ENCODE data around the gene FAIM2.

Gene FAIM2

GRCh38 chr12:49916129-49916919, 12.6 kb upstream of the FAIM2 start:
- no peak for DNase-seq

DNA sequence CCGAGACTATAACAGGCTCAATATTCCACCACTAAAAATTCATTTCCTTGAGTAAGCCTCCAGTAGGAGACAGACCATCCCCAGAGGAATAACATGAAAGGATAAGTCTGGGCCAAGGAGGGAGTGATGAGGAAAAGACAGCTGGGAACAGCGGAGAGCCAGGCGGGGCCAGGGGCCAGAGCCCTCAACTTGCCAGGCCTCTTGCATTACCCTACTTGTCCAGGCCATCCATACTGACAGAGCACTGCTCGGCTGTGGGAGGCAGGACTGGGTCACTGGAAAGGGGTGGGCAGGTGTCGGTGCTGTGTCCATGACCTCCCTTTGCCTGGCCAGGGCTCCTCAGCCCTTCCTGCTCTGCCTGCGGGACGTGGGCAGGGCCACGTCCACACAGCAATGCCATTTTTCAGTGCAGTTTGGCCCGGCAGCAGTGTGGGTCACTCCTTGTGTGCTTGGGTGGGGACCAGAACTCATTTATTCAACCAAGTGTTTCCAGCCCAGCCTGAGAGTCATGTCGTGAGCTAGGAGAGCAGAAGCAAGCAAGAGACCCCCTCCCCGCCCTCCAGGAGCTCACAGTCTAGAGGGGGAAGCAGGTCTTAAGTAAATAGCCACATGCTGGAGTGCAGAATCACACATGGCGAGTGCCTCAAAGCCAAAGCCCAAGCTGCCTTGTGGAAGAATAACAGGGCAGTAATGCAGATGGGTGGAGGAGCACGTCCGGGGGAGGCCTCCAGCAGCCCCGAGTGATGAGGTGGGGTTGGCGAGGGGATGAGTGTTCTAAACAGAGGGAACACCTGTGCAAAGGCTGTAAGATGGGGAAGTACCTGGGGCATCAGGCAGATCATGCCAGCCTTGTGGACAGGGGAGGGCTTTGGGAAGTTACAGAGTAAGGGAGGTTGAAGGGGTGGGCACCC, 8.9 kb upstream of the FAIM2 start:
- DNase-seq = no peak

DNA sequence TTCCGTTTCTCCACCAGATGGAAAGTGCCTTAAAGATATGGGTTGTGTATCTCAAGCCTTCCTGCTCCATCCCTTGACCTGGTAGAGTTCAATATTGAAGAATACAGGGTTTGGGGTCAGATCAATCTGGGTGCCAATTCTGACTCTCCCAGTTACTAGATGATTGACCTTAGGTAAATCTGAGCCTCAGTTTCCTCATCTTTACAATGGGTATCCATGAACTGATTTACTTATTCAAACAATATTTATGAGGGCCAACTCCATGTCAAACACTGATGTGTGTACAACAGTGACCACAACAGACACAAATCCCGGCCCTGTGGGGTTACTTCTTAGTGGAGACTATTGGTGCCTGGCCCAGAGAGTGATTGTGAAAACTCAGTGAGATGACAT, 7.5 kb upstream of the FAIM2 start:
- no peak for DNase-seq

- no peak for DNase-seq
Observed at GRCh38 chr12:49910331-49911212, 6.9 kb upstream of the FAIM2 start.

- no peak for DNase-seq
Observed at GRCh38 chr12:49909826-49910225, 6.1 kb upstream of the FAIM2 start.

DNA sequence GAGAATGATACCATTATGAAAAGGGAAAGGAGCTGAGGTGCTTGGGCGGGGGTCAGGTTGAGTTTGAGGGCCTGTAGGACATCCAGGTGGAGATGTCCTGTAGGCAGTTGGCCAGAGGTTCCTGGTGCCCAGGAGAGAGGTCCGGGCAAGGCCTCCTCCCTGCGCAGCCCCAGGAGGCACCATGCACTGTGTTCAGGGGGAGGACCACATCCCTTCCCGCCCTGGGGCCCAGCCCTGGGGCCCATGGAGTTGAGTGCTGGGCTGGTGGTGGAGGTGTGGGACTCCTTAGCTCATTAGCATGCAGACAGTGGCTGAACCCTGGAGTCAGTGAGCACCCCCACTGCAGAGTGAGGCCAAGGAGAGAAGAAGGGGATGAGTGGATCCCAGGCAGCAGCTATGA, 5.7 kb upstream of the FAIM2 start:
- no peak for DNase-seq

DNA sequence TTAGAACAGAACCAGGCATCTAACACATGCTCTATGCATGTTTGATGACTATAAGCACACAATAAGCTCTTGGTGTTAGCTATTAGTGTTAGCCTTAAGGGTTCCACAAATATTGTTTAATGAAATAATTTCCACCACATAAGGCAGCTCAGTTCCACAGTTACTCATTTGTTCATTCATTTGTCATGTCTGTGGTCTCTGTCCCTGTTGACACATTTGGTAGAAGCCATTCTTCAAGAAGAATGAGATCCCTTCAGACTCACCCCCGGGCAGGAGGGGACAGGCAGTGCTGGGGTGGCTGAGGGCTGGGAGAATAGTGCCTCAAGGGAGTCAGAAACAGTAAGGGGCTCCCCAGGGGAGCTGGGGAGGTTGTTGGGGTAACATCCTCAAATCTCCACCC, 3.7 kb upstream of the FAIM2 start:
- no peak for DNase-seq

- no peak for DNase-seq
Observed at GRCh38 chr12:49905718-49906314, 2.1 kb upstream of the FAIM2 start.

DNA sequence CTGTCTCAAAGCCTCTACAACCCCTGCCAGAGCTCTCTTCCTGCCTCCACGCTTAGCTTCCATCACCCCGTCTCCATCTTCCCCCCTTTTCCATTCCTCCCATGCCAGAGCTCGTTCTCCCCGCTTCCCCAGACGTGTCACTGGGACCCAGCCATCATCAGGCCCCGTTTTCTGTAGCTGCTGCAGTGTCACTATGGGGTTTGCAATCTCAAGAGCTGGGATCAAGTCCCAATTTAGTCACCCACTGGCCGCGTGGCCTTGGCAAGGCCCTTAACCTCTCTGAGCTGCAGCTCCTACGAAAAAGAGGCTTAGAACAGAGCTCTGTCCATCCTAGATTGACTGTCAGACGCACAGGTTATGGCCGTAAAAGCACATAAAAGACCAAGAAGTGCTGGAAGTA, 901 bp upstream of the FAIM2 start:
- DNase-seq = no peak

- no peak for DNase-seq
Observed at GRCh38 chr12:49903351-49903699, 375 bp downstream of the FAIM2 start.

DNA sequence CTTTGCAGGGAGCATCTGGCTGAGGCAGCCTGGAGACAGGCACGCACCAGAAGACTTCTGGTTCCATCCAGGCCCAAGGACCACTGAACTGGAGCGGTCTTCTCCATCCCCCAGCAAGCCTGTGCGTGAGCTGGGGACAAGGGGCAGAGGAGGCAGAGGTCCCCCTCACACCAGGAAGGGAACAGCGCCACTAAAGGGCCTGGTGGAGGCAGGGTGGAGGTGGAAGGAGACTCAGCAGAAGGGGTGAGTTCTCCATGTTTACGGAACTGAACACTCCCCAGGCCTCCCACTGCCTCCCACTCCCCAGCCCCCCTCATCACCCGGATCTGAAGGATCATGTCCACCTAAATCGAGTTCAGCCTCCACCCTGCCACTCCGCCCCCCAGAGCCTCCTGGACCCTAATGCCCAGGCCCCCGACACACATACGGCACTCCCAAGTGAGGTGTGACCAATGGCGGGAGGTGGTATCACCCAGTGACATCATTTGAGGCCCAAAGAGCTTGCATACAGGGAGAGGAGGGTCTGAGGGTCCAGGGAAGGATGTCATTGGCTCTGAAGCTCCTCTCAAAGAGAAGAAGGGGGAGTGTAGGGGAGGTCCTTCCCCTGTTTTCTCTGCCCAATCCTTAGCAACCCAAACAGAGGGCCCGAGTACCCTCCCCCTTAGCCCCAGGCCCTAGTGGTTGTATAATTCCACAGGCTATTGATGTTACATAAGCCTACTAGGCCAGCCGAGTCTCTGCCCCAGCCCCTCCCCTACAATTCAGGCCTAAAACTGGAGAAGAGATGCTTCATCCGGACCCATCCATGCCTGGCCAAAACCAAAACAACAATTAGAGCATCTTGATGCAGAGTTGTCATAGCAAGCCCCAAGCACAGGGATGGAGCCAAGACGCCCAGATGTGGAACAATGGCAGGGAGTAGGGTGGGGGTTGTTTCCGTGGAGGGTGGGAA, 1.0 kb downstream of the FAIM2 start:
- DNase-seq = no peak

- DNase-seq = no peak
Observed at GRCh38 chr12:49901986-49902385, 1.7 kb downstream of the FAIM2 start.

- DNase-seq = no peak
Observed at GRCh38 chr12:49901026-49901425, 2.7 kb downstream of the FAIM2 start.

DNA sequence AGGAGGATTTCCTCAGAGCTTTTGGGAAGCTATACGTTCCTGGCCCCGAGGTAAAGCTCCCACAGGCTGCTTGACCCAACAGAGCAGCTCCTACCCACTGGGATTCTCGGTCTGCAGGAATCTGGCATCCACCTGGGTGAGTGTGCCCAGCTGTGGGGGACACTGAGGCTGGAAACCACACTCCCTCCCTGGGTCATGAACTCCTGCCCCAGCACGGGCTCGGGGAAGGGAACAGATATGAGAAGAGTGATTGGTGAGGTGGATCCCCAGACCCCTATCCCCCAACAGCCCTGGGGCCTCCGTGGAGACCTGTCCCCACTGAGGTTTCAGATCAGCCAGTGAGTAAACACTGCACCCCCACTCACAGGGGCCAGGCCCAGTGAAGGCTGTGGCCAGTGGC, 3.3 kb downstream of the FAIM2 start:
- no peak for DNase-seq

DNA sequence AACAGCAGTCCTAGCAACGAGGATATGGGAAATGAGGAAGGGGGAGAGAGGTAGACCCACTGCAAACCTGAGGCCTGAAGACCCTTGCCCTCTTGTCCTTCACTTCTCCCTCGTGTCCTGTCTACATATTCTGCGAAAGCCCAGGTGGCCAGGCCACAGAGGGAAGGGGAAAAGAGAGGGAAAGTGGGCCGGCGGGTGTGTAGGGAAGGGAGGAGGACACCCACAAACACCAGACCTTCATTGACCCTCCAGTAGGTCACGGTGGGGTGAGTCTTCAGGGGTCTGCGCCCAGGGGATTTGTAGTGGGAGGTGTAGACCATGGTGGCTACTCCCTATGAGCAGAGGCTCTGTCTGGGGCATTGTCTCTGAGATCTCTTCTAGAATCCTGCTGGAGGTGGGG, 3.8 kb downstream of the FAIM2 start:
- DNase-seq = no peak

DNA sequence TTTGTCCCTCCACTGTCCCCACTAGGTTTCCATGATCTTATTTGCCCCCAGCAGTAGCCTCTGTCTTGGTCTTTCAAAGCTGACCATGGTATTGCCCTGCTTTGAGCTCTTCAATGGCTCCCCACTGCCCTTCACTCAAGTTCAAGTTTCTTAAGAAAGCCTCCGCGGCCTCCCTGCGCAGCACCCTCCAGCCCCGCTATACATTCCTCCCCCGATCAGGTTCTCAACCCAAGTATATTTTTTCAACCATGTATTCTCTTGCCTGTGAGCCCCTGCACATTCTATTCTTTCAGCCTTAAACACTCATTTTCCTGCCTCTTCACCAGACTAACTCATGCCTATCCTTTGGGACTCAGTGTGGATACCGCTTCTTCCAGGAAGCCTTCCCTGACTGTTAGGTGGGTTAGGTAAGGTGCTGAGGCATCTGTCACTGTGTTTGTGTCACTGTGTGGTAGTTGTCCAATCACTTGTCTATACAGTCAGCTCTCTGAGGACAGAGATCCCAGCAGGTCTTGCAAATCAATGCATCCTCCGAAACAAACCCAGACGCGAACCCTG, 4.3 kb downstream of the FAIM2 start:
- DNase-seq = no peak

- no peak for DNase-seq
Observed at GRCh38 chr12:49897276-49897675, 6.4 kb downstream of the FAIM2 start.

GRCh38 chr12:49895773-49896172, 7.9 kb downstream of the FAIM2 start:
- DNase-seq = no peak

- DNase-seq = no peak
Observed at GRCh38 chr12:49894751-49895148, 8.9 kb downstream of the FAIM2 start.

GRCh38 chr12:49893753-49894750, 9.6 kb downstream of the FAIM2 start:
- DNase-seq = no peak
